ENCODE data around the gene NFATC2. TPM values are rescaled to one million over a fixed set of nuclear protein-coding genes. Genes with fewer than 3 reads are reported as not detected.

The NFATC2 gene
- total RNA-seq, 1 experiment from 2014 or later = 0.07 TPM

GRCh38 chr20:51573576-51574243, 31.2 kb upstream of the NFATC2 start:
- Mint-ChIP-seq H3K27me3 (ENCODE audit: insufficient read depth, unreplicated experiment) (peaks cover under 1% of the 10 kb centered on the region), H3K4me3 (ENCODE audit: unreplicated experiment) (no peak overlapping the region), H3K9me3 (ENCODE audit: unreplicated experiment) (no peaks in the 10 kb centered on the region), H3K27ac (ENCODE audit: low read depth, unreplicated experiment) (no peak overlapping the region), H3K4me1 (ENCODE audit: insufficient read depth, unreplicated experiment) (peaks cover 20% of the 10 kb centered on the region), H3K36me3 (ENCODE audit: insufficient read depth, unreplicated experiment) (no peaks in the 10 kb centered on the region)
- ChIA-PET CTCF (interaction anchor here (0.5 to 6.7 kb wide), 11 partner anchors 9 to 592 kb away, joined by 3 to 57 read pairs (median 3); no protein-coding TSS in a partner anchor), POLR2A (interaction anchor here (0.6 to 2.4 kb wide), 6 partner anchors 8 to 592 kb away, joined by 3 to 8 read pairs (median 3); no protein-coding TSS in a partner anchor)
- intact Hi-C loops (cut with micrococcal nuclease) = no loop called here
- BruUV-seq (replicated peaks) = no TSS peak
- TF ChIP-seq CTCF (IDR thresholded peaks at IDR 0.05; ENCODE audit: unreplicated experiment) = no peak
- peak; percentile 75 for DNase-seq (ENCODE audit: unreplicated experiment)

DNA sequence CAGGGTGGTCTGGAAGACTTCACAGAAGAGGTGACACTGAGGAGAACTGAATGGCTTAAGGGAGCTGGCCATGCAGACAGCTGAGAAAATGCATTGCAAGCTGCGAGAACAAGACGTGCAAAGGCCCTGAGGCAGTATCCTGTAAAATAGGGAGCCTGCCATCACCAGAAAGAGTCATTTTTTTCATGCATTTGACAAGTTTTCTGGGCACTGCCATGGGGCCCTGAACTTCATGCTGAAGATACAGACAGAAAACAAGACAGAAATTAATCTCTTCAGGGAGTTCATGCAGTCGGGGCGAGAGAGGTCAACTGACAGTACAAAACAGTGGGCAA, 28.9 kb upstream of the NFATC2 start:
- Mint-ChIP-seq H3K9me3 (ENCODE audit: unreplicated experiment) (no peaks in the 10 kb centered on the region), H3K4me3 (ENCODE audit: unreplicated experiment) (no peak overlapping the region), H3K36me3 (ENCODE audit: insufficient read depth, unreplicated experiment) (no peaks in the 10 kb centered on the region), H3K4me1 (ENCODE audit: insufficient read depth, unreplicated experiment) (peaks cover 20% of the 10 kb centered on the region), H3K27ac (ENCODE audit: low read depth, unreplicated experiment) (no peak overlapping the region), H3K27me3 (ENCODE audit: insufficient read depth, unreplicated experiment) (peaks cover 14% of the 10 kb centered on the region)
- TF ChIP-seq CTCF (IDR thresholded peaks at IDR 0.05; ENCODE audit: unreplicated experiment) = no peak
- intact Hi-C loops (cut with micrococcal nuclease) = no loop called here
- ChIA-PET CTCF (interaction anchor here (6.7 kb wide), 1 partner anchor 24 kb away, joined by 57 read pairs; no protein-coding TSS in a partner anchor), POLR2A (no interaction called here)
- no peak for DNase-seq (ENCODE audit: unreplicated experiment)
- BruUV-seq (replicated peaks) = no TSS peak

GRCh38 chr20:51570739-51571459, 28.4 kb upstream of the NFATC2 start:
- CTCF ChIA-PET = interaction anchor here (0.5 to 6.7 kb wide), 4 partner anchors 8 to 45 kb away, joined by 3 to 57 read pairs (median 3); no protein-coding TSS in a partner anchor
- no peak overlapping the region for H3K27ac Mint-ChIP-seq (ENCODE audit: low read depth, unreplicated experiment)

More at GRCh38 chr20:51570739-51571459, 28.4 kb upstream of the NFATC2 start:
- no peak for TF ChIP-seq CTCF (IDR thresholded peaks at IDR 0.05; ENCODE audit: unreplicated experiment)
- H3K4me3 Mint-ChIP-seq (ENCODE audit: unreplicated experiment) = no peak overlapping the region
- no peaks in the 10 kb centered on the region for H3K36me3 Mint-ChIP-seq (ENCODE audit: insufficient read depth, unreplicated experiment)
- H3K4me1 Mint-ChIP-seq (ENCODE audit: insufficient read depth, unreplicated experiment) = peaks cover 20% of the 10 kb centered on the region
- H3K27me3 Mint-ChIP-seq (ENCODE audit: insufficient read depth, unreplicated experiment) = peaks cover 14% of the 10 kb centered on the region
- POLR2A ChIA-PET = no interaction called here
- no peak for DNase-seq (ENCODE audit: unreplicated experiment)
- intact Hi-C loops (cut with micrococcal nuclease) = no loop called here
- H3K9me3 Mint-ChIP-seq (ENCODE audit: unreplicated experiment) = no peaks in the 10 kb centered on the region
- BruUV-seq (replicated peaks) = no TSS peak
